Activated CD4-positive, alpha-beta T cell treated with anti-CD3 and anti-CD28 coated beads, Interleukin-2, amount 10 ng/mL, durations not matched to agents 7 days and 5 days (primary cell): ENCODE results near the gene TMEM218. TPM values are rescaled to one million over a fixed set of nuclear protein-coding genes. Genes with fewer than 3 reads are reported as not detected.
"Not testable (repeated sequence)": the region's sequence is repeated elsewhere in the genome, so short reads cannot be mapped to it uniquely, and the experiment has no call there.

ENCODE experiments used
- CTCF ChIA-PET: fragments of 350-600 bp; sonication (Branson Sonifier 250); formaldehyde crosslinking; loops from one replicate; lab custom pipeline; 2021; ENCODE audit warnings: antibody characterized with exemption; lab: Charles Lee
- POLR2A ChIA-PET: fragments of 350-600 bp; sonication (Branson Sonifier 250); formaldehyde crosslinking; loops from one replicate; lab custom pipeline; 2021; ENCODE audit warnings: antibody characterized with exemption; lab: Charles Lee
- DNase-seq: peaks from one replicate; pipeline ENCODE4 v3.0.0-alpha.2; 2020
- H3K27ac Mint-ChIP-seq: one replicate; pipeline ENCODE4 v1.8.0; 2021; ENCODE audit warnings: mild to moderate bottlenecking, moderate library complexity, mixed read lengths
- H3K27me3 Mint-ChIP-seq: one replicate; pipeline ENCODE4 v1.8.0; 2021; ENCODE audit warnings: mixed read lengths
- H3K36me3 Mint-ChIP-seq: one replicate; pipeline ENCODE4 v1.8.0; 2021; ENCODE audit warnings: low read depth, mixed read lengths
- H3K4me1 Mint-ChIP-seq: one replicate; pipeline ENCODE4 v1.8.0; 2021; ENCODE audit warnings: mixed read lengths
- H3K4me3 Mint-ChIP-seq: one replicate; pipeline ENCODE4 v1.8.0; 2021; ENCODE audit warnings: mild to moderate bottlenecking, moderate library complexity, mixed read lengths
- H3K9me3 Mint-ChIP-seq: one replicate; pipeline ENCODE4 v1.8.0; 2021; ENCODE audit warnings: mixed read lengths
- total RNA-seq, 2 experiments: library from RNA; stranded (reverse); gene quantifications; one replicate each; pipeline ENCODE4 v1.2.3, GENCODE V29; 2021

The TMEM218 gene
- total RNA-seq, 2 experiments from 2014 or later: 16.3 to 16.9 TPM

- Mint-ChIP-seq H3K36me3 (no peaks in the 10 kb centered on the region), H3K27me3 (peaks cover 11% of the 10 kb centered on the region), H3K27ac (no peak overlapping the region), H3K4me1 (peaks cover 15% of the 10 kb centered on the region), H3K9me3 (no peaks in the 10 kb centered on the region), H3K4me3 (no peak overlapping the region)
- CTCF ChIA-PET: interaction anchor here (0.8 to 1.8 kb wide), 3 partner anchors 8 to 18 kb away, joined by 3 to 6 read pairs (median 3); no protein-coding TSS in a partner anchor
- POLR2A ChIA-PET: no interaction called here
- DNase-seq: no peak
These were observed 40.6 kb downstream of the TMEM218 start for GRCh38 chr11:125070699-125071254.

GRCh38 chr11:125069796-125070195 is 41.6 kb downstream of the TMEM218 start:
- DNase-seq: no peak
- Mint-ChIP-seq H3K9me3 (no peaks in the 10 kb centered on the region), H3K27ac (no peak overlapping the region), H3K4me1 (peaks cover 15% of the 10 kb centered on the region), H3K27me3 (peaks cover 21% of the 10 kb centered on the region), H3K4me3 (no peak overlapping the region), H3K36me3 (no peaks in the 10 kb centered on the region)
- ChIA-PET POLR2A (no interaction called here), CTCF (interaction anchor here (1.0 to 1.8 kb wide), 2 partner anchors 9 to 17 kb away, joined by 3 to 6 read pairs; no protein-coding TSS in a partner anchor)

GRCh38 chr11:125069008-125069407 is 42.4 kb downstream of the TMEM218 start:
- H3K27me3 Mint-ChIP-seq: peaks cover 28% of the 10 kb centered on the region
- ChIA-PET POLR2A (no interaction called here), CTCF (interaction anchor here (0.9 to 1.8 kb wide), 3 partner anchors 15 to 55 kb away, joined by 3 to 6 read pairs (median 3); no protein-coding TSS in a partner anchor)
- H3K9me3 Mint-ChIP-seq: no peaks in the 10 kb centered on the region
- peaks cover 18% of the 10 kb centered on the region for H3K4me1 Mint-ChIP-seq
- no peaks in the 10 kb centered on the region for H3K36me3 Mint-ChIP-seq
- no peak overlapping the region for H3K4me3 Mint-ChIP-seq
- no peak for DNase-seq
- no peak overlapping the region for H3K27ac Mint-ChIP-seq

DNA sequence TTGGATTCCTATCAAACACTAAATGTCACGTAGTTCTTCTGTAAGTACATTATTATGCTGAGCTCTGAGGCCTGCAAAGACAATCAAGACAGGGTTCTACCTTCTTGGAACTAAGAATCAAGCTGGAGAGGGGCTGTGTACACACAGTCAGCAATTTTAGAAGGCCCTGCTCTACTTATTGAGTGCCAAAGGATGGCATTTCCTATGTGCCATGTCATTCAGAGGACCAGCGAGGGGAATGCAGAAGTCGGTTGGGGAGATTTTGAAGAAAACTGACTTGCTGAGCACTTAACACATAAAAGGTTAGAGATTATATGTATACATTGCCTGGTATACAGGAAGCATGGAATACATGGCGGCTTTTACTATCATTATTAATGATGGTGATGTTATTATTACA is 43.1 kb downstream of the TMEM218 start:
- no peaks in the 10 kb centered on the region for H3K36me3 Mint-ChIP-seq
- H3K4me3 Mint-ChIP-seq: no peak overlapping the region
- ChIA-PET CTCF (interaction anchor here (0.9 to 1.0 kb wide), 2 partner anchors 15 to 55 kb away, joined by 3 read pairs; no protein-coding TSS in a partner anchor), POLR2A (no interaction called here)
- H3K27me3 Mint-ChIP-seq: peaks cover 34% of the 10 kb centered on the region
- DNase-seq: no peak
- H3K27ac Mint-ChIP-seq: no peak overlapping the region
- H3K4me1 Mint-ChIP-seq: peaks cover 20% of the 10 kb centered on the region
- H3K9me3 Mint-ChIP-seq: no peaks in the 10 kb centered on the region

DNA sequence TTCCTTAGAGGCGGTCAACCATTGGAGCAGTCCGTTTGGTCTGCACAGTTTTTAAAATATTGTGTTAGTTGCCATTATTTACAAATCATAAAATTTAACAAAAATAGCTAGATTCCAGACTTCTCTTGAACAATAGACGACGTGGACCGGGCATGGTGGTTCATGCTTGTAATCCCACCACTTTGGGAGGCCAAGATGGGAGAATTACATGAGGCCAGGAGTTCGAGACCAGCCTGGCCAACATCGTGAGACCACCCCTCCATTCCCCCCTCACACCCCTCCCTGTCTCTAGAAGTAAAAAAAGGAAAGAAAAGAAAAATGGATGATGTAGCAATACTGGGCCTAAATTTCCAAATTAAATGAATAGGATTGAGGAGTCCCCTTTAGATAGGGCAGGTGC is 47.4 kb downstream of the TMEM218 start:
- ChIA-PET CTCF (no interaction called here), POLR2A (interaction anchor here (0.6 kb wide), 1 partner anchor 840 kb away, joined by 3 read pairs; no protein-coding TSS in a partner anchor)
- Mint-ChIP-seq H3K27ac (no peak overlapping the region), H3K9me3 (no peaks in the 10 kb centered on the region), H3K4me1 (peaks cover 11% of the 10 kb centered on the region), H3K27me3 (peaks cover 63% of the 10 kb centered on the region), H3K4me3 (peak overlapping the region; percentile 49), H3K36me3 (no peaks in the 10 kb centered on the region)
- no peak for DNase-seq

DNA sequence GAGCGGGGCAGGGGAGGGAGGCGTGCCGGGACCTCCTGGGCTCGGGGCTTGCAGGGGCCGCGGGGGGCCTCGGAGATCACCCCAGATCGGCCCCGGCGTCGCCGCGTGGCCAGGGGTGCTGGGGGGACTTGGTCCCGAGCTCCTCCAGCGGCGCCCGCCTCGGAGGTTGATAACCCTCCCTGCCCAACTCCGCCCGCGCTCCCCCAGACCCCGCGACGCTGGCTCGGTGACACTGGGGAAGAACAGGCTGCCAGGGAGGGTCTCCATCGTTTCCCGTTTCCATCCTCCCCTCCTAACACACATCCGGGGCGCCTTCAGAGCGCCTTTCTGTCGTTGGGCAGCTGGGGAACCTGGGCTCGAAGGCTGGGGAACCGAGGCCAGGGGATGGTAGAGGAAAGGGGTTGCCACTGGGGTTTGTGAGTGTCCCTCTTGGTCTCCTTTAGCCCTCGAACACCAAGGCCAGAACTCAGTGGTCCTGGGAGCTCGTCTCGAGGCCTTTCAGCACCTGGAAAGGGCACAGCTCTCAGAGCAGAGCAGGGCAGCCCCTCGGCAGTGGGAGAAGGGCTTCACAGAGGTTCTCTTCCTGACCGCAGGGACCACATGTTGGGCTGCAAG is 47.9 kb downstream of the TMEM218 start:
- no peaks in the 10 kb centered on the region for H3K9me3 Mint-ChIP-seq
- H3K27me3 Mint-ChIP-seq: peaks cover 63% of the 10 kb centered on the region
- peaks cover 11% of the 10 kb centered on the region for H3K4me1 Mint-ChIP-seq
- POLR2A ChIA-PET: interaction anchor here (0.6 kb wide), 1 partner anchor 840 kb away, joined by 3 read pairs; no protein-coding TSS in a partner anchor
- CTCF ChIA-PET: no interaction called here
- DNase-seq: no peak
- peak overlapping the region; percentile 49 for H3K4me3 Mint-ChIP-seq
- no peak overlapping the region for H3K27ac Mint-ChIP-seq
- no peaks in the 10 kb centered on the region for H3K36me3 Mint-ChIP-seq

- Mint-ChIP-seq H3K4me3 (peak within 1 kb of the TSS; percentile 71), H3K27me3 (peaks cover 58% of the 10 kb centered on the region), H3K36me3 (no peaks in the 10 kb centered on the region), H3K27ac (peak within 1 kb of the TSS; percentile 74), H3K4me1 (peaks cover 11% of the 10 kb centered on the region), H3K9me3 (no peaks in the 10 kb centered on the region)
- CTCF ChIA-PET: no interaction called here
- DNase-seq: peak; percentile 50
- POLR2A ChIA-PET: no interaction called here
These were observed 48.4 kb downstream of the TMEM218 start, which contains the start of gene SLC37A2 for GRCh38 chr11:125062931-125063428. Gene SLC37A2, plus strand, starts transcription at chr11:125063305. Its CDS starts 63 bp downstream, at chr11:125063368.

DNA sequence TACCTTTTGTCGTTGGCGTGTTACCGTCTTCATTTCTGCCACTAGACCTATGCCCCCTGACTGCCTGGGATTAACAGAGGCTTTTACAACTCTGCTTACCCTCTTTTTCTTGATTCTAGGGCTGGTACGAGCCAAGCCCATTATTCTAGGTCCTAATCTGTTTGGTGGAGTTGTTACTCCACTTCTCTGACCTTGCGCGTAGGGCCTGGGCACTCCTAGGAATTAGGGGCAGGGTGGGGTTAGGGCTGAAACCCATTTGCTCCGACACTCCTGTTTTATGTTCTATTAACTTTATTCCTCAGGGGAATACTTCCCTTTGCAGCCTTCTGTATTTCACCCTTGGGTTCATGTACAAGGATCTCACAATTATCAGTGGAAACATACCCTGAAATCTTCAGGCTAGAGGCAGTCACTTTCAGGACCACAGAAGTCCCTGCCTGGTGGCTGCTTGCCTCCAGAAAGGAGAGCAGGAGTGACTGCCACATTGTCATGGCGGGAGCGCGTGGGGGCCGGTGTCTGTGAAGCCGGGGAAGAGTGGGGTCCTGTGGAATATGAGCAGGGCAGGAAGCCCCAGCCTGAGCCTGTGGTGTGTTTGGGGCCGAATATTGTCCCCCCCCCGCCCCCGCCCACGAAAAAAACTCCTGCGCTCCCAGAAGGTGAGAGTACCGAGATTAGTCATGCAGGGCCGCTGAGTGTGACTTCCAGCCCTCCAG is 49.1 kb downstream of the TMEM218 start:
- Mint-ChIP-seq H3K4me3 (peak overlapping the region; percentile 71), H3K27me3 (peaks cover 58% of the 10 kb centered on the region), H3K9me3 (no peaks in the 10 kb centered on the region), H3K4me1 (peaks cover 11% of the 10 kb centered on the region), H3K36me3 (no peaks in the 10 kb centered on the region), H3K27ac (no peak overlapping the region)
- no peak for DNase-seq
- CTCF ChIA-PET: no interaction called here
- POLR2A ChIA-PET: no interaction called here

- ChIA-PET POLR2A (no interaction called here), CTCF (no interaction called here)
These were observed 50.1 kb downstream of the TMEM218 start for GRCh38 chr11:125061281-125061680.

GRCh38 chr11:125057693-125058016 is 53.8 kb downstream of the TMEM218 start:
- Mint-ChIP-seq H3K27ac (no peak overlapping the region), H3K9me3 (no peaks in the 10 kb centered on the region), H3K4me1 (peaks cover 10% of the 10 kb centered on the region), H3K27me3 (peaks cover 27% of the 10 kb centered on the region), H3K4me3 (no peak overlapping the region), H3K36me3 (no peaks in the 10 kb centered on the region)
- ChIA-PET POLR2A (no interaction called here), CTCF (no interaction called here)
- no peak for DNase-seq

More at GRCh38 chr11:125061281-125061680, 50.1 kb downstream of the TMEM218 start:
- no peaks in the 10 kb centered on the region for H3K9me3 Mint-ChIP-seq
- H3K36me3 Mint-ChIP-seq: no peaks in the 10 kb centered on the region
- peaks cover 11% of the 10 kb centered on the region for H3K4me1 Mint-ChIP-seq
- H3K4me3 Mint-ChIP-seq: no peak overlapping the region
- no peak overlapping the region for H3K27ac Mint-ChIP-seq
- peaks cover 58% of the 10 kb centered on the region for H3K27me3 Mint-ChIP-seq
- no peak for DNase-seq

- Mint-ChIP-seq H3K27ac (no peak overlapping the region), H3K9me3 (no peaks in the 10 kb centered on the region), H3K27me3 (peaks cover 22% of the 10 kb centered on the region), H3K4me1 (peaks cover 9% of the 10 kb centered on the region), H3K4me3 (no peak overlapping the region), H3K36me3 (no peaks in the 10 kb centered on the region)
- POLR2A ChIA-PET: no interaction called here
- CTCF ChIA-PET: no interaction called here
- DNase-seq: no peak
These were observed 54.3 kb downstream of the TMEM218 start for GRCh38 chr11:125056931-125057692.

DNA sequence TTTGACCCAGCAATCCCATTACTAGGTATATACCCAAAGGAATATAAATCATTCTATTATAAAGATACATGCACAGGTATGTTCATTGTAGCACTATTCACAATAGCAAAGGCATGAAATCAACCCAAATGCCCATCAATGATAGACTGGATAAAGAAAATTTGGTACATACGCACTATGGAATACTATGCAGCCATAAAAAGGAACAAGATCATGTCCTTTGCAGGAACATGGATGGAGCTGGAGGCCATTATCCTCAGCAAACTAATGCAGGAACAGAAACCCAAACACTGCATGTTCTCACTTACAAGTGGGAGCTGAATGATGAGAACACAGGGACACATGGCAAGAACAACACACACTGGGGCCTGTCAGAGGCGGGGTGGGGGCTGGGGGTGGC is 55.3 kb downstream of the TMEM218 start:
- POLR2A ChIA-PET: not testable (repeated sequence)

More for the DNA sequence above, 55.3 kb downstream of the TMEM218 start:
- H3K4me1 Mint-ChIP-seq, H3K36me3 Mint-ChIP-seq, DNase-seq, H3K4me3 Mint-ChIP-seq, H3K27ac Mint-ChIP-seq, H3K9me3 Mint-ChIP-seq: not testable (repeated sequence)
- H3K27me3 Mint-ChIP-seq: peaks cover 14% of the 10 kb centered on the region
- CTCF ChIA-PET: interaction anchor here (0.7 kb wide), 1 partner anchor 78 kb away, joined by 3 read pairs; no protein-coding TSS in a partner anchor
